GM12801 (cell line): ENCODE data around the gene MYO5B.

ENCODE experiments used
- TF ChIP-seq, protein P1 (sequence below): IDR thresholded peaks from one replicate; pipeline ENCODE4 v1.5.1; 2011; ENCODE audit warnings: control low read depth; ENCODE audit not compliant: insufficient read length; ENCODE audit errors: extremely low read depth

Gene MYO5B

GRCh38 chr18:49849331-49850217, 345.4 kb downstream of the MYO5B start:
- TF ChIP-seq, protein P1, sequence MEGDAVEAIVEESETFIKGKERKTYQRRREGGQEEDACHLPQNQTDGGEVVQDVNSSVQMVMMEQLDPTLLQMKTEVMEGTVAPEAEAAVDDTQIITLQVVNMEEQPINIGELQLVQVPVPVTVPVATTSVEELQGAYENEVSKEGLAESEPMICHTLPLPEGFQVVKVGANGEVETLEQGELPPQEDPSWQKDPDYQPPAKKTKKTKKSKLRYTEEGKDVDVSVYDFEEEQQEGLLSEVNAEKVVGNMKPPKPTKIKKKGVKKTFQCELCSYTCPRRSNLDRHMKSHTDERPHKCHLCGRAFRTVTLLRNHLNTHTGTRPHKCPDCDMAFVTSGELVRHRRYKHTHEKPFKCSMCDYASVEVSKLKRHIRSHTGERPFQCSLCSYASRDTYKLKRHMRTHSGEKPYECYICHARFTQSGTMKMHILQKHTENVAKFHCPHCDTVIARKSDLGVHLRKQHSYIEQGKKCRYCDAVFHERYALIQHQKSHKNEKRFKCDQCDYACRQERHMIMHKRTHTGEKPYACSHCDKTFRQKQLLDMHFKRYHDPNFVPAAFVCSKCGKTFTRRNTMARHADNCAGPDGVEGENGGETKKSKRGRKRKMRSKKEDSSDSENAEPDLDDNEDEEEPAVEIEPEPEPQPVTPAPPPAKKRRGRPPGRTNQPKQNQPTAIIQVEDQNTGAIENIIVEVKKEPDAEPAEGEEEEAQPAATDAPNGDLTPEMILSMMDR, result no peak

- TF ChIP-seq, protein P1, result no peak
Measured at GRCh38 chr18:49848115-49848514, 346.8 kb downstream of the MYO5B start.

DNA sequence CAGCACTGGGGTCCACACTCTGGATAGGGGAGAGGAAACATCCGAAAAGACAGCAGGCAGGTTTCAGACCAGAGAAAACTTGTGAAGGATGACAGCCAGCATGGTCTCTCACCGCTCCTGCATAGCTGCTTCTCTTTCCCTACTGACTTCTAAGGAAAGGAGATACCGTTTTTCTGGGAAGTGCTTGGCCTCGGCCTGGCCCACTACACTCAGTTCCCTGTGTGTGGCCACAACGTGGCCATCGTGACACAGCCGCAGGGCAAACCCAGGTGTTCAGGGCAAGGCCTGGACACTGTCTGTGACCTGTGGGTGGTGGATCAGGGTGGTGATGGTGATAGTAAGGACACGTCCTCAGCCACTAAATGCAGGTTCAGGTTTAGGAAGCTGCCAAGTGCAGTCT, 347.4 kb downstream of the MYO5B start:
- TF ChIP-seq, protein P1, result no peak

DNA sequence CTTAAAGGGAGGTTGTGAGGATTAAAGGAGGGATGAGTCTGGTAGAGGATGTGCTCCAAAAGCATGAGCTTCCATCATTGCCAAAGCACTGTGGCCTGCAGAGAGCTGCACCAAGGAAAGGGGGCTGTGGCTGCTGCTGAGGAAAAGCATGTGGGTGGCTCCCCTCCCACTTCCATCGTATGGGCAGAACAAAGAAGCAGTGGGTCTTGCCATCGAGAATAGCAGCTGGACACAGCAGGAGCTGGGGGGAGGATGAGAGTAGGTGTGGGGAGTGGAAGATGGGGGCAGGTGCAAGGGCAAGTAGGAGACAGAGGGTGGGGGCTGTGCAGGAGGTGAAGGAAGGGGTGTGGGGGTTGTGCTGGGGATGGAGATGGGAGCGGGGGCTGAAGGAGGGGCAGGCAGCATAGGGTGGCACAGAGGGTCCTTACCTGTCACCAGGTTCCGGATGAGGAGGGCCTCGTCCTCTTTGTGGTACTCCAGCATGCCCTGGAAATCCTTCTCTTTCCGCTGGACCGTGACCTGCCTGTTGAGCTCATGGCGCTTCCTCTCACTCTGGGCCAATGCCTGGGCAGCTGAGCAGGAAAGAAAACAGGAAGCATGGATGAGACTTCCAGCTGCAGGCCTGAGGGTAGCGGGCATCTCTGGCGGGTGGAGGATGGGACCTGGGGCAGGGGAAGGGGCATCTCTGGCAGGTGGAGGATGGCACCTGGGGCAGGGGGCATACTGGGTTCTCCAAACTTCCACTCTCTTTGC, 348.1 kb downstream of the MYO5B start:
- TF ChIP-seq, protein P1, result no peak

DNA sequence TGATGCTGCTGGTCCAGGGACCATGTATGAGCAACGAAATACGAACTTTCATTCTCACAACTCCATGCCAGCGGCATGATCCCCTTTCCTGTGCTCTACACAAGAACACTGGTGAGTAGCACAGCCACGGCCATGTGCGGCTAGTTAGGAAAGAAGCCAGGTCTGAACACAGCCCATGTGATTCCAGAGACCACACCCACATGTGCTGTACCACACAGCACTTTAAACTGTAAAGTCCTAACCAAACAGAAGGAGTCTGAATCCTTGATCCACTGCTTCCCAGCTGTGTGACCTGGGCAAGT, 348.6 kb downstream of the MYO5B start:
- TF ChIP-seq, protein P1, result no peak

DNA sequence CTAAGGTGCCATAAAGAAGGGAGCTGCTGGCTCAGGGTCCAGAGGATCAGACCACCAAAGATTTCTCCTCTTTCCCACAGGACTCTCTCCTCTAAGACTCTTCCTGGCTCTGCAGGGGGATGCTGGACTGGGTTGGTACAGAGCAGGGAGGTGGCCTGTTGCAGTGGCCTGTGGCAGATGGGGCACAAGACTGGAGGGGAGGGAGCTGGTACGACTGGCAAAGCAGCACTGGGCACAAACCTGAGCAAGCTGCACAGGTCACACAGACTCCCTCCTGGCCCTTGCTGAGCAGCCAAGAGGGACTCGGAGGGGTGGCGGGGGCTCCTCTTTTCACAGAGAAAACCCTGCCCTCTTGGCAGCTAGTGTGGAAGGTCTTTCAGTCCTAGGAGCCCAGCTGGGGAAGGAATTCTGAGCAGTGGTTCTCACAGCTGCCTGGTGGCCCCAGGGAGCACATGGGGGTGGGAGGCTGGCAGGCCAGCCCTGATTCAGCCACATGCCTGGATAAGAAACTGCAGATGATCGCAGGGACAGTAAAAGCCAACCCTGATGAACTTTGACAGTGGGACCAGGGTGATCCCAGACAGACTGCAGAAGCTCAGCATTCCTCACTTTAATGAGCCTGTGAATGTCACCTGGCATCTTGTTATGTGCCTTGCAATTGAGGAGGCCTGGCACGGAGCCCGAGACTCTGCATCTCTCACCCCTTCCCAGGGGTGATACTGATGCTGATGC, 349.2 kb downstream of the MYO5B start:
- TF ChIP-seq, protein P1, result no peak

DNA sequence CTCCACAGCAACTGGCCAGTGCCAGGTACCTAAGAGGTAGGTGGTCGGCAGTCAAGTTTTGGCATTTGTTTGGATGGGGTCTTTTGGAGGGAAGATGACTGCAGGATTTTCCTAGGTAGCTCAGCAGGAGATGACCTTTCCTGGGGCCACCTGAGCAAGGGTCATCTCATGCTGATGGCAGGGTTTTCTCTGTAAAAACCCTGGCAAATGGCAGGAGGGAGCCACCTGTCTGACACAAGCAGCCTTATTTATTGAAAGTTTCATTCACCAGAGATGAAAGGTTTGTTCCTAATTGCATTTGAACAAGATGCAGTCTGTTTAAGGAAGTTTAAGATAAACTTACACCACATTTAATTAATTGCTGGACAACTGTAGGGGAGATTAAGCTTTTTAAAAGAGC, 350.0 kb downstream of the MYO5B start:
- TF ChIP-seq, protein P1, result no peak
